Measurements from ENCODE around the gene PDCD2L. TPM values are rescaled to one million over a fixed set of nuclear protein-coding genes. Genes with fewer than 3 reads are reported as not detected.
A peak's percentile ranks its signal among the peaks of the same experiment; 100 is the strongest.

The PDCD2L gene
- total RNA-seq, 1 donor from 2014 or later, result 29.0 TPM

- no peaks in the 10 kb centered on the region for H3K27me3 ChIP-seq (ENCODE audit: control insufficient read depth, insufficient read depth, low read length)
- no peaks in the 10 kb centered on the region for H3K36me3 ChIP-seq (ENCODE audit: control insufficient read depth, insufficient read depth, low read length)
- no peak for DNase-seq (ENCODE audit: low read depth)
- no peak overlapping the region for H3K4me3 ChIP-seq (ENCODE audit: low read depth, low read length)
- TF ChIP-seq CTCF (IDR thresholded peaks at IDR 0.05; ENCODE audit: insufficient read depth, low read length, poor library complexity, severe bottlenecking), result no peak
Observed at GRCh38 chr19:34411216-34411615, 7.0 kb downstream of the PDCD2L start.

GRCh38 chr19:34416021-34416545, 11.9 kb downstream of the PDCD2L start:
- no peak for DNase-seq (ENCODE audit: low read depth)
- Histone ChIP-seq H3K27me3 (ENCODE audit: control insufficient read depth, insufficient read depth, low read length) (no peaks in the 10 kb centered on the region), H3K36me3 (ENCODE audit: control insufficient read depth, insufficient read depth, low read length) (no peaks in the 10 kb centered on the region), H3K4me3 (ENCODE audit: low read depth, low read length) (no peak overlapping the region)
- no peak for TF ChIP-seq CTCF (IDR thresholded peaks at IDR 0.05; ENCODE audit: insufficient read depth, low read length, poor library complexity, severe bottlenecking)

GRCh38 chr19:34418300-34418699, 14.1 kb downstream of the PDCD2L start:
- Histone ChIP-seq H3K27me3 (ENCODE audit: control insufficient read depth, insufficient read depth, low read length) (no peaks in the 10 kb centered on the region), H3K36me3 (ENCODE audit: control insufficient read depth, insufficient read depth, low read length) (no peaks in the 10 kb centered on the region), H3K4me3 (ENCODE audit: low read depth, low read length) (no peak overlapping the region)
- no peak for TF ChIP-seq CTCF (IDR thresholded peaks at IDR 0.05; ENCODE audit: insufficient read depth, low read length, poor library complexity, severe bottlenecking)
- no peak for DNase-seq (ENCODE audit: low read depth)

- no peak for DNase-seq (ENCODE audit: low read depth)
- no peaks in the 10 kb centered on the region for H3K27me3 ChIP-seq (ENCODE audit: control insufficient read depth, insufficient read depth, low read length)
- H3K4me3 ChIP-seq (ENCODE audit: low read depth, low read length), result no peak overlapping the region
- H3K36me3 ChIP-seq (ENCODE audit: control insufficient read depth, insufficient read depth, low read length), result no peaks in the 10 kb centered on the region
- no peak for TF ChIP-seq CTCF (IDR thresholded peaks at IDR 0.05; ENCODE audit: insufficient read depth, low read length, poor library complexity, severe bottlenecking)
Observed at GRCh38 chr19:34426096-34426661, 22.0 kb downstream of the PDCD2L start.

GRCh38 chr19:34428549-34429285, 24.5 kb downstream of the PDCD2L start:
- DNase-seq (ENCODE audit: low read depth), result no peak
- TF ChIP-seq CTCF (IDR thresholded peaks at IDR 0.05; ENCODE audit: insufficient read depth, low read length, poor library complexity, severe bottlenecking), result no peak

More at GRCh38 chr19:34428549-34429285, 24.5 kb downstream of the PDCD2L start:
- peaks cover 3% of the 10 kb centered on the region for H3K36me3 ChIP-seq (ENCODE audit: control insufficient read depth, insufficient read depth, low read length)
- peak overlapping the region; percentile 96 for H3K4me3 ChIP-seq (ENCODE audit: low read depth, low read length)
- H3K27me3 ChIP-seq (ENCODE audit: control insufficient read depth, insufficient read depth, low read length), result no peaks in the 10 kb centered on the region
